K562 (cell line): ENCODE measurements around the gene ASCC1. TPM values are rescaled to one million over a fixed set of nuclear protein-coding genes. Genes with fewer than 3 reads are reported as not detected.

ENCODE experiments used
- ADNP ChIP-seq: fragments of 200-800 bp; sonication (Bioruptor generic); IDR thresholded peaks from 2 replicates; pipeline ENCODE4 v1.6.1; 2016; ENCODE audit warnings: missing genetic modification characterization, missing compliant biosample characterization
- ATF7 ChIP-seq: fragments of 450-650 bp; IDR thresholded peaks from 2 replicates; pipeline ENCODE4 v1.7.1; 2014; ENCODE audit warnings: mild to moderate bottlenecking, moderate library complexity
- CHD7 ChIP-seq: fragments of 200-600 bp; sonication (generic); IDR thresholded peaks from one replicate; pipeline ENCODE4 v1.6.1; 2012; ENCODE audit warnings: mild to moderate bottlenecking, low read depth, low read length, inconsistent platforms
- HLTF ChIP-seq: fragments of 450-650 bp; IDR thresholded peaks from 2 replicates; pipeline ENCODE4 v1.6.1; 2016
- PHF8 ChIP-seq: fragments of 200-600 bp; sonication (generic); IDR thresholded peaks from 2 replicates; pipeline ENCODE4 v1.6.1; 2012; ENCODE audit warnings: mixed run types, mild to moderate bottlenecking, inconsistent platforms, low read length, moderate library complexity, borderline replicate concordance
- POLR3A ChIP-seq: IDR thresholded peaks from 2 replicates; pipeline ENCODE4 v1.6.1; 2011; ENCODE audit warnings: borderline replicate concordance, mild to moderate bottlenecking, moderate library complexity; ENCODE audit not compliant: insufficient read length, insufficient read depth; ENCODE audit errors: extremely low read depth
- TOE1 ChIP-seq, 2 experiments: fragments of 450-650 bp in 1 of 2; sonication (generic) in 1 of 2; formaldehyde crosslinking in 1 of 2; IDR thresholded peaks; 2 replicates each; pipeline versions ENCODE4 v1.7.1 to v1.8.0; 2016 to 2022; ENCODE audit warnings: borderline replicate concordance in 2 of 2, mild to moderate bottlenecking in 2 of 2, antibody characterized with exemption in 1 of 2, inconsistent platforms in 1 of 2, low read depth in 1 of 2, missing genetic modification reagents in 1 of 2, moderate library complexity in 1 of 2
- ZBTB26 ChIP-seq: fragments of 450-650 bp; formaldehyde crosslinking; IDR thresholded peaks from 2 replicates; pipeline ENCODE4 v1.4.0; 2022; ENCODE audit warnings: missing genetic modification characterization
- ZNF644 ChIP-seq: fragments of 200-800 bp; sonication (Bioruptor generic); IDR thresholded peaks from 2 replicates; pipeline ENCODE4 v1.6.1; 2016; ENCODE audit warnings: low read depth, missing genetic modification characterization, missing compliant biosample characterization
- polyA plus RNA-seq, 8 experiments: library from polyadenylated mRNA; depleted of rRNA in 4 of 8; stranded (reverse) in 5 of 8; unstranded in 3 of 8; fragments of >200 nt; fragmentation: Nextera tagmentation in 2 of 8; fragmentation: Illumina TruSeq in 1 of 8; extraction: Ambion mirVana in 2 of 8; extraction: Trizol in 1 of 8; gene quantifications; 2 replicates each; pipeline versions ENCODE4 v1.2.1 to v1.2.3, GENCODE V29; 2011 to 2014; ENCODE audit warnings: inconsistent platforms in 1 of 8, missing spikeins in 1 of 8
- total RNA-seq, 7 experiments: library from RNA; depleted of rRNA in 6 of 7; stranded (reverse); fragments of >200 nt in 6 of 7; fragmentation: Illumina TruSeq in 2 of 7; extraction: Trizol in 2 of 7; gene quantifications; 2 replicates each; pipeline versions ENCODE4 v1.2.1 to v1.2.3, GENCODE V29; 2011 to 2021; ENCODE audit warnings: low replicate concordance in 1 of 7
- TF ChIP-seq, protein P1 (sequence below): sonication (generic); formaldehyde crosslinking; IDR thresholded peaks from 2 replicates; pipeline ENCODE4 v1.8.1; 2023; ENCODE audit warnings: missing genetic modification reagents, mild to moderate bottlenecking, borderline replicate concordance

The ASCC1 gene
- total and polyA plus RNA-seq, 9 of the 15 experiments (the other 6 are each of a cell fraction or from before 2014, with no cell fraction given) = 31.7 to 73.3 (median 52.8) TPM

- TF ChIP-seq CHD7 (no peak), ATF7 (no peak), ZBTB26 (CRISPR knock-in tag) (no peak), TOE1 (IDR thresholded peaks at IDR 0.05; ENCODE audit: borderline replicate concordance) (no peak), TOE1 (CRISPR knock-in tag; IDR thresholded peaks at IDR 0.05; ENCODE audit: borderline replicate concordance, low read depth) (no peak), POLR3A (no peak), PHF8 (no peak), ADNP (no peak), ZNF644 (tag) (no peak), HLTF (no peak)
- TF ChIP-seq, protein P1, sequence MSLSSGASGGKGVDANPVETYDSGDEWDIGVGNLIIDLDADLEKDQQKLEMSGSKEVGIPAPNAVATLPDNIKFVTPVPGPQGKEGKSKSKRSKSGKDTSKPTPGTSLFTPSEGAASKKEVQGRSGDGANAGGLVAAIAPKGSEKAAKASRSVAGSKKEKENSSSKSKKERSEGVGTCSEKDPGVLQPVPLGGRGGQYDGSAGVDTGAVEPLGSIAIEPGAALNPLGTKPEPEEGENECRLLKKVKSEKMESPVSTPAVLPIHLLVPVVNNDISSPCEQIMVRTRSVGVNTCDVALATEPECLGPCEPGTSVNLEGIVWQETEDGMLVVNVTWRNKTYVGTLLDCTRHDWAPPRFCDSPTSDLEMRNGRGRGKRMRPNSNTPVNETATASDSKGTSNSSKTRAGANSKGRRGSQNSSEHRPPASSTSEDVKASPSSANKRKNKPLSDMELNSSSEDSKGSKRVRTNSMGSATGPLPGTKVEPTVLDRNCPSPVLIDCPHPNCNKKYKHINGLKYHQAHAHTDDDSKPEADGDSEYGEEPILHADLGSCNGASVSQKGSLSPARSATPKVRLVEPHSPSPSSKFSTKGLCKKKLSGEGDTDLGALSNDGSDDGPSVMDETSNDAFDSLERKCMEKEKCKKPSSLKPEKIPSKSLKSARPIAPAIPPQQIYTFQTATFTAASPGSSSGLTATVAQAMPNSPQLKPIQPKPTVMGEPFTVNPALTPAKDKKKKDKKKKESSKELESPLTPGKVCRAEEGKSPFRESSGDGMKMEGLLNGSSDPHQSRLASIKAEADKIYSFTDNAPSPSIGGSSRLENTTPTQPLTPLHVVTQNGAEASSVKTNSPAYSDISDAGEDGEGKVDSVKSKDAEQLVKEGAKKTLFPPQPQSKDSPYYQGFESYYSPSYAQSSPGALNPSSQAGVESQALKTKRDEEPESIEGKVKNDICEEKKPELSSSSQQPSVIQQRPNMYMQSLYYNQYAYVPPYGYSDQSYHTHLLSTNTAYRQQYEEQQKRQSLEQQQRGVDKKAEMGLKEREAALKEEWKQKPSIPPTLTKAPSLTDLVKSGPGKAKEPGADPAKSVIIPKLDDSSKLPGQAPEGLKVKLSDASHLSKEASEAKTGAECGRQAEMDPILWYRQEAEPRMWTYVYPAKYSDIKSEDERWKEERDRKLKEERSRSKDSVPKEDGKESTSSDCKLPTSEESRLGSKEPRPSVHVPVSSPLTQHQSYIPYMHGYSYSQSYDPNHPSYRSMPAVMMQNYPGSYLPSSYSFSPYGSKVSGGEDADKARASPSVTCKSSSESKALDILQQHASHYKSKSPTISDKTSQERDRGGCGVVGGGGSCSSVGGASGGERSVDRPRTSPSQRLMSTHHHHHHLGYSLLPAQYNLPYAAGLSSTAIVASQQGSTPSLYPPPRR (CRISPR knock-in tag) = no peak
- TF ChIP-seq, all 486 proteins: peak for 0
Observed at GRCh38 chr10:72167118-72167517, 49.0 kb downstream of the ASCC1 start (continued).
